K562 (cell line): ENCODE data around the gene MRPL37. TPM values are rescaled to one million over a fixed set of nuclear protein-coding genes. Genes with fewer than 3 reads are reported as not detected.

Source experiments
- ARID2 ChIP-seq: fragments of 450-650 bp; IDR thresholded peaks from 2 replicates; pipeline ENCODE4 v1.6.1; 2017; ENCODE audit warnings: antibody characterized with exemption, mild to moderate bottlenecking
- BCOR ChIP-seq: fragments of 450-650 bp; IDR thresholded peaks from 2 replicates; pipeline ENCODE4 v1.6.1; 2016
- CGGBP1 ChIP-seq: fragments of 250-450 bp; sonication (Bioruptor Pico); IDR thresholded peaks from 2 replicates; pipeline ENCODE4 v1.9.0; 2021; ENCODE audit warnings: mild to moderate bottlenecking
- CREB1 ChIP-seq, 2 experiments: sonication (generic) in 1 of 2; formaldehyde crosslinking in 1 of 2; IDR thresholded peaks; 2 replicates each; pipeline versions ENCODE4 v1.6.1 to v1.8.0; 2012 to 2022; ENCODE audit warnings: inconsistent platforms in 1 of 2, mild to moderate bottlenecking in 1 of 2, missing genetic modification reagents in 1 of 2, moderate library complexity in 1 of 2
- CREB3L1 ChIP-seq: fragments of 450-650 bp; IDR thresholded peaks from 2 replicates; pipeline ENCODE4 v1.6.1; 2014; ENCODE audit warnings: low read depth, mild to moderate bottlenecking, moderate library complexity, borderline replicate concordance
- DNMT1 ChIP-seq: fragments of 450-650 bp; IDR thresholded peaks from 2 replicates; pipeline ENCODE4 v1.6.1; 2016; ENCODE audit warnings: antibody characterized with exemption, mild to moderate bottlenecking
- E2F4 ChIP-seq: sonication (generic); formaldehyde crosslinking; IDR thresholded peaks from 2 replicates; pipeline ENCODE4 v1.8.0; 2022; ENCODE audit warnings: mild to moderate bottlenecking, low read depth, missing genetic modification reagents
- GABPB1 ChIP-seq: sonication (generic); formaldehyde crosslinking; IDR thresholded peaks from 2 replicates; pipeline ENCODE4 v1.8.0; 2022; ENCODE audit warnings: mild to moderate bottlenecking, missing genetic modification reagents
- HDAC1 ChIP-seq, 2 experiments: fragments of 450-650 bp; IDR thresholded peaks; 2 replicates each; pipeline ENCODE4 v1.6.1; 2016 to 2017; ENCODE audit warnings: inconsistent platforms in 1 of 2, mild to moderate bottlenecking in 1 of 2, moderate library complexity in 1 of 2
- HIVEP1 ChIP-seq: fragments of 250-450 bp; sonication (Bioruptor Pico); IDR thresholded peaks from 2 replicates; pipeline ENCODE4 v1.4.0; 2020; ENCODE audit warnings: mild to moderate bottlenecking
- HSF4 ChIP-seq: fragments of 250-450 bp; sonication (Bioruptor Pico); IDR thresholded peaks from 2 replicates; pipeline ENCODE4 v2.1.2; 2022; ENCODE audit warnings: mild to moderate bottlenecking, moderate library complexity, borderline replicate concordance
- KDM4B ChIP-seq, 2 experiments: fragments of 450-650 bp in 1 of 2; sonication (generic) in 1 of 2; IDR thresholded peaks; 2 replicates each; pipeline ENCODE4 v1.6.1; 2016 to 2017; ENCODE audit warnings: borderline replicate concordance in 2 of 2, antibody characterized with exemption in 1 of 2, low read depth in 1 of 2, mild to moderate bottlenecking in 1 of 2
- KLF16 ChIP-seq: IDR thresholded peaks from 2 replicates; pipeline ENCODE4 v1.6.1; 2016; ENCODE audit warnings: antibody characterized with exemption
- L3MBTL2 ChIP-seq: fragments of 450-650 bp; IDR thresholded peaks from 2 replicates; pipeline ENCODE4 v1.6.1; 2016; ENCODE audit warnings: mild to moderate bottlenecking, moderate library complexity
- MCM7 ChIP-seq, 2 experiments: fragments of 450-650 bp; IDR thresholded peaks; 2 replicates each; pipeline ENCODE4 v1.6.1; 2016 to 2018
- MTA3 ChIP-seq: fragments of 450-650 bp; formaldehyde crosslinking; IDR thresholded peaks from 2 replicates; pipeline ENCODE4 v1.6.1; 2017; ENCODE audit warnings: mild to moderate bottlenecking, borderline replicate concordance
- MYBL2 ChIP-seq, 2 experiments: fragments of 450-650 bp in 1 of 2; sonication (generic) in 1 of 2; formaldehyde crosslinking in 1 of 2; IDR thresholded peaks; 2 replicates each; pipeline versions ENCODE4 v1.6.1 to v1.8.1; 2017 to 2022; ENCODE audit warnings: borderline replicate concordance in 1 of 2, inconsistent platforms in 1 of 2, low read depth in 1 of 2, mild to moderate bottlenecking in 1 of 2, missing genetic modification reagents in 1 of 2, moderate library complexity in 1 of 2
- RFX7 ChIP-seq: fragments of 250-450 bp; sonication (Bioruptor Pico); IDR thresholded peaks from 2 replicates; pipeline ENCODE4 v1.5.1; 2021; ENCODE audit warnings: mild to moderate bottlenecking
- TCFL5 ChIP-seq: fragments of 250-450 bp; sonication (Bioruptor Pico); conservative IDR thresholded peaks from 2 replicates; pipeline ENCODE4 v1.6.1; 2021; ENCODE audit warnings: mild to moderate bottlenecking, moderate library complexity, matching md5 sums
- TEAD4 ChIP-seq, 2 experiments: sonication (generic) in 1 of 2; formaldehyde crosslinking in 1 of 2; IDR thresholded peaks; 2 replicates each; pipeline versions ENCODE4 v1.6.1 to v1.8.0; 2012 to 2022; ENCODE audit warnings: borderline replicate concordance in 1 of 2, inconsistent platforms in 1 of 2, low read length in 1 of 2, mild to moderate bottlenecking in 1 of 2, missing genetic modification reagents in 1 of 2
- ZNF133 ChIP-seq: fragments of 250-450 bp; sonication (Bioruptor Pico); IDR thresholded peaks from 2 replicates; pipeline ENCODE4 v1.4.0; 2020; ENCODE audit warnings: mild to moderate bottlenecking
- ZNF282 ChIP-seq: sonication (generic); formaldehyde crosslinking; IDR thresholded peaks from 2 replicates; pipeline ENCODE4 v1.8.1; 2023; ENCODE audit warnings: missing genetic modification reagents
- ZNF316 ChIP-seq: fragments of 450-650 bp; IDR thresholded peaks from 2 replicates; pipeline ENCODE4 v1.6.1; 2016
- ZNF398 ChIP-seq: fragments of 250-450 bp; sonication (Bioruptor Pico); IDR thresholded peaks from 2 replicates; pipeline ENCODE4 v1.8.0; 2021; ENCODE audit warnings: moderate library complexity, mild to moderate bottlenecking, inconsistent platforms
- ZNF444 ChIP-seq: fragments of 250-450 bp; sonication (Bioruptor Pico); IDR thresholded peaks from 2 replicates; pipeline ENCODE4 v1.4.0; 2020; ENCODE audit warnings: mild to moderate bottlenecking, moderate library complexity
- ZNF584 ChIP-seq: fragments of 200-800 bp; sonication (Bioruptor generic); IDR thresholded peaks from 2 replicates; pipeline ENCODE4 v1.6.1; 2016; ENCODE audit warnings: low read depth, mild to moderate bottlenecking, missing genetic modification characterization, missing compliant biosample characterization
- polyA plus RNA-seq, 8 experiments: library from polyadenylated mRNA; depleted of rRNA in 4 of 8; stranded (reverse) in 5 of 8; unstranded in 3 of 8; fragments of >200 nt; fragmentation: Nextera tagmentation in 2 of 8; fragmentation: Illumina TruSeq in 1 of 8; extraction: Ambion mirVana in 2 of 8; extraction: Trizol in 1 of 8; gene quantifications; 2 replicates each; pipeline versions ENCODE4 v1.2.1 to v1.2.3, GENCODE V29; 2011 to 2014; ENCODE audit warnings: inconsistent platforms in 1 of 8, missing spikeins in 1 of 8
- total RNA-seq, 7 experiments: library from RNA; depleted of rRNA in 6 of 7; stranded (reverse); fragments of >200 nt in 6 of 7; fragmentation: Illumina TruSeq in 2 of 7; extraction: Trizol in 2 of 7; gene quantifications; 2 replicates each; pipeline versions ENCODE4 v1.2.1 to v1.2.3, GENCODE V29; 2011 to 2021; ENCODE audit warnings: low replicate concordance in 1 of 7

MRPL37 gene
- total and polyA plus RNA-seq, 9 of the 15 experiments (the other 6 are each of a cell fraction or from before 2014, with no cell fraction given): 52.2 to 303 (median 180) TPM

- TF ChIP-seq E2F4 (CRISPR knock-in tag) (no peak), ZNF398 (no peak), GABPB1 (CRISPR knock-in tag) (no peak), CREB3L1 (no peak), TEAD4 (IDR thresholded peaks at IDR 0.05; ENCODE audit: low read length) (peak; percentile 76), TEAD4 (CRISPR knock-in tag; IDR thresholded peaks at IDR 0.05; ENCODE audit: borderline replicate concordance) (no peak), HIVEP1 (CRISPR knock-in tag) (no peak), CREB1 (IDR thresholded peaks at IDR 0.05) (0 out of 2 replicates have a peak, but pooled peaks have one; percentile 22), CREB1 (CRISPR knock-in tag; IDR thresholded peaks at IDR 0.05) (no peak), DNMT1 (no peak), ZNF282 (CRISPR knock-in tag) (no peak), HSF4 (CRISPR knock-in tag) (no peak), ZNF133 (CRISPR knock-in tag) (no peak), KDM4B (IDR thresholded peaks at IDR 0.05; ENCODE audit: borderline replicate concordance in 2 of 2, low read depth in 1 of 2) (no peak), BCOR (no peak), KLF16 (0 out of 2 replicates have a peak, but pooled peaks have one; percentile 25), TCFL5 (no peak), MTA3 (peak; percentile 72; the same call in 1 of the 2 replicates), MYBL2 (IDR thresholded peaks at IDR 0.05; ENCODE audit: low read depth) (no peak), MYBL2 (CRISPR knock-in tag; IDR thresholded peaks at IDR 0.05; ENCODE audit: borderline replicate concordance) (no peak), ZNF316 (peak; percentile 40; the same call in 1 of the 2 replicates), HDAC1 (IDR thresholded peaks at IDR 0.05) (peak in 1 of 2 experiments; percentile 76; a peak in 2 of 4 replicates), ZNF444 (no peak), RFX7 (CRISPR knock-in tag) (no peak), ZNF584 (CRISPR knock-in tag) (no peak), L3MBTL2 (peak; percentile 31; the same call in 1 of the 2 replicates), CGGBP1 (no peak), MCM7 (IDR thresholded peaks at IDR 0.05) (no peak), ARID2 (no peak)
Observed at GRCh38 chr1:54212872-54213271, 12.9 kb downstream of the MRPL37 start (continued).
